Measurements from ENCODE around the gene GRXCR2.

DNA sequence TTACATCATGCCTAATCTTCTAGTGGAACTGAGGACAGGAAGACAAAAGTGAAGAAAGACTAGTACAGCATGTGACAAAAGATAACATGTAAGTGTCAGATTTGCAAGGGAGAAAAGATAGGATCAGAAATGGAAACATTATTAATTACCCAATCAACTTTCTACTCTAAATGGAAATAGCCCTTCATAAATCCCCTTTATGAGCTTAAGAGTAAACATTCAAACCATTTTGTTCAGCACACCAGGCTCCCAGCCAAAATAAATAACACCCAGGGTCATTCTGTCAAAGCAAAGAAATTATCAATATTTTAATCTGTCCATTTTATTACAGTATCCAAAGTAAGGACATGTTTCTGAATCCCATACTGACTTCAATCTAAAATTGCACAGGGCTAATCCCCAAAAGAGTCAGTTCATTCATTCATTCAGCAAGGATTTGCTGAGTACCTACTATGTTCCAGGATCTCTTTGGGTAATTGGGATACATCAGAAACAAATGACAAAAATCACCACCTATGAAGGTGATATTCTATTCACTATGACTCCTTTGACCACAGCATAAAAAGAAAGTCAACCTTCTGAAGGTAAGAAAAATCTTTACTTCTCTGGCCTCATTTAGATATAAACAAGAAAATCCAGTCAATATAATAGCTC, 43.0 kb downstream of the GRXCR2 start:
- TF ChIP-seq, protein P1, sequence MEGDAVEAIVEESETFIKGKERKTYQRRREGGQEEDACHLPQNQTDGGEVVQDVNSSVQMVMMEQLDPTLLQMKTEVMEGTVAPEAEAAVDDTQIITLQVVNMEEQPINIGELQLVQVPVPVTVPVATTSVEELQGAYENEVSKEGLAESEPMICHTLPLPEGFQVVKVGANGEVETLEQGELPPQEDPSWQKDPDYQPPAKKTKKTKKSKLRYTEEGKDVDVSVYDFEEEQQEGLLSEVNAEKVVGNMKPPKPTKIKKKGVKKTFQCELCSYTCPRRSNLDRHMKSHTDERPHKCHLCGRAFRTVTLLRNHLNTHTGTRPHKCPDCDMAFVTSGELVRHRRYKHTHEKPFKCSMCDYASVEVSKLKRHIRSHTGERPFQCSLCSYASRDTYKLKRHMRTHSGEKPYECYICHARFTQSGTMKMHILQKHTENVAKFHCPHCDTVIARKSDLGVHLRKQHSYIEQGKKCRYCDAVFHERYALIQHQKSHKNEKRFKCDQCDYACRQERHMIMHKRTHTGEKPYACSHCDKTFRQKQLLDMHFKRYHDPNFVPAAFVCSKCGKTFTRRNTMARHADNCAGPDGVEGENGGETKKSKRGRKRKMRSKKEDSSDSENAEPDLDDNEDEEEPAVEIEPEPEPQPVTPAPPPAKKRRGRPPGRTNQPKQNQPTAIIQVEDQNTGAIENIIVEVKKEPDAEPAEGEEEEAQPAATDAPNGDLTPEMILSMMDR (IDR thresholded peaks at IDR 0.05) = no peak
- TF ChIP-seq EZH2 (IDR thresholded peaks at IDR 0.05) = no peak
